ENCODE data around the gene EXOC3L4.

- TF ChIP-seq FOSL1 (IDR thresholded peaks at IDR 0.05; ENCODE audit: low read depth) (no peak), RAD21 (IDR thresholded peaks at IDR 0.05; ENCODE audit: low read depth) (no peak), POLR2A (IDR thresholded peaks at IDR 0.05; ENCODE audit: borderline replicate concordance, extremely low read depth, insufficient read depth, insufficient read length) (no peak), TCF7L2 (IDR thresholded peaks at IDR 0.05; ENCODE audit: borderline replicate concordance, extremely low read depth, insufficient read depth, insufficient read length) (no peak), EZH2 (IDR thresholded peaks at IDR 0.05) (no peak), ELF1 (IDR thresholded peaks at IDR 0.05; ENCODE audit: borderline replicate concordance, low read depth) (no peak), EGR1 (IDR thresholded peaks at IDR 0.05; ENCODE audit: low read depth) (no peak)
- TF ChIP-seq, protein P1, sequence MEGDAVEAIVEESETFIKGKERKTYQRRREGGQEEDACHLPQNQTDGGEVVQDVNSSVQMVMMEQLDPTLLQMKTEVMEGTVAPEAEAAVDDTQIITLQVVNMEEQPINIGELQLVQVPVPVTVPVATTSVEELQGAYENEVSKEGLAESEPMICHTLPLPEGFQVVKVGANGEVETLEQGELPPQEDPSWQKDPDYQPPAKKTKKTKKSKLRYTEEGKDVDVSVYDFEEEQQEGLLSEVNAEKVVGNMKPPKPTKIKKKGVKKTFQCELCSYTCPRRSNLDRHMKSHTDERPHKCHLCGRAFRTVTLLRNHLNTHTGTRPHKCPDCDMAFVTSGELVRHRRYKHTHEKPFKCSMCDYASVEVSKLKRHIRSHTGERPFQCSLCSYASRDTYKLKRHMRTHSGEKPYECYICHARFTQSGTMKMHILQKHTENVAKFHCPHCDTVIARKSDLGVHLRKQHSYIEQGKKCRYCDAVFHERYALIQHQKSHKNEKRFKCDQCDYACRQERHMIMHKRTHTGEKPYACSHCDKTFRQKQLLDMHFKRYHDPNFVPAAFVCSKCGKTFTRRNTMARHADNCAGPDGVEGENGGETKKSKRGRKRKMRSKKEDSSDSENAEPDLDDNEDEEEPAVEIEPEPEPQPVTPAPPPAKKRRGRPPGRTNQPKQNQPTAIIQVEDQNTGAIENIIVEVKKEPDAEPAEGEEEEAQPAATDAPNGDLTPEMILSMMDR (IDR thresholded peaks at IDR 0.05 in 2 of 3, conservative IDR thresholded peaks at IDR 0.05 in 1 of 3; ENCODE audit: borderline replicate concordance in 1 of 3, insufficient read depth in 1 of 3, low read depth in 2 of 3, low read length in 2 of 3) = no peak
These were observed 36.4 kb downstream of the EXOC3L4 start for GRCh38 chr14:103130965-103131364.

All from HCT116 (cell line).